ENCODE measurements around the gene HNF4A. TPM values are rescaled to one million over a fixed set of nuclear protein-coding genes. Genes with fewer than 3 reads are reported as not detected.
A peak's percentile ranks its signal among the peaks of the same experiment; 100 is the strongest.

HNF4A gene
- total and polyA plus RNA-seq, 2 of the 13 experiments (the other 11 are each of a cell fraction or from before 2014, with no cell fraction given) = 80.9 to 169 TPM

DNA sequence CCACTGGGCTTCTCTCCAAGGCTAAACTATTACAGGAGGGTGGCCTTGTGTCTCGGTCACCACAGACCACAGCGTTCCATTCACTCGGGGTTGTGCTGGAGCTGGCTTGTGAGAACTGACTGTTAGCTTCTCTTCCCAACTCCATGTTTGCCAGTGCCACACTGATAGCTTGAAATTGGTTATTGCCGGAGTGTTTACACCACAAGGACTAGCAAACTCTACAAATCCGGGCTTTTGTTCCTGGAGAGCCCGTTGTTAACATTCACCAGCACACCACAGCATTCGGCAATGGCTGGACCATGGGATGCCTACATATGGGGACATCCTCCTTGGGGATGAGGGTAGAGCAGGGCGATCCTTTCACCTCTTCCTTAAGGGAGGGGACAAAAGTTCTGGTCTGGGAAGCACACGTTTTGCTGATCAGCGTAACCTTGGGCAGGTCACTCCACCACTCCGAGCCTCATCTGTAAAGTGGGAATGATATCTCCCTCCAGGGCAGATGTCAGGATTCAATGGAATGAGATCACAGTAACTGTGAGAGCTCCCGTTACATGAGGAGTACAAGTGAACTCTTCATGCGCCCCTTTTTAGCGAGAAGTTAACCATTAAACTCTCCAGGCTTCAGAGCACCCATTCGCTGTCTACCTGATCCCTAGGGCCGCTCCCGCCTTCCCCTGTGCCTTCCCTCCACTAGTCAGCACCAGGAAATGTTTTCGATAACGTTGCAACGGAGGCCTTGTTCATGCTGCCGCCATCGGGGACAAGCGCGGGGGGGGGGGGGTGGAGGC, 78.4 kb downstream of the HNF4A start (continued):
- TF ChIP-seq POLR2G (IDR thresholded peaks at IDR 0.05; ENCODE audit: low read depth, low read length) (peak; percentile 65; the same call in 1 of the 2 replicates), ZSCAN22 (CRISPR knock-in tag; IDR thresholded peaks at IDR 0.05) (no peak), TFE3 (CRISPR knock-in tag; IDR thresholded peaks at IDR 0.05) (no peak), CHCHD3 (CRISPR knock-in tag; IDR thresholded peaks at IDR 0.05) (no peak), ZNF563 (CRISPR knock-in tag; IDR thresholded peaks at IDR 0.05) (no peak; the same call in 1 of the 2 replicates), MTA3 (CRISPR knock-in tag; IDR thresholded peaks at IDR 0.05) (no peak), PBX2 (CRISPR knock-in tag; IDR thresholded peaks at IDR 0.05) (no peak), ZNF121 (CRISPR knock-in tag; IDR thresholded peaks at IDR 0.05) (0 out of 2 replicates have a peak, but pooled peaks have one; percentile 41), ZEB1 (IDR thresholded peaks at IDR 0.05; ENCODE audit: insufficient replicate concordance, low read depth) (peak; percentile 61), JARID2 (CRISPR knock-in tag; IDR thresholded peaks at IDR 0.05; ENCODE audit: insufficient replicate concordance) (no peak)
- TF ChIP-seq, protein P1, sequence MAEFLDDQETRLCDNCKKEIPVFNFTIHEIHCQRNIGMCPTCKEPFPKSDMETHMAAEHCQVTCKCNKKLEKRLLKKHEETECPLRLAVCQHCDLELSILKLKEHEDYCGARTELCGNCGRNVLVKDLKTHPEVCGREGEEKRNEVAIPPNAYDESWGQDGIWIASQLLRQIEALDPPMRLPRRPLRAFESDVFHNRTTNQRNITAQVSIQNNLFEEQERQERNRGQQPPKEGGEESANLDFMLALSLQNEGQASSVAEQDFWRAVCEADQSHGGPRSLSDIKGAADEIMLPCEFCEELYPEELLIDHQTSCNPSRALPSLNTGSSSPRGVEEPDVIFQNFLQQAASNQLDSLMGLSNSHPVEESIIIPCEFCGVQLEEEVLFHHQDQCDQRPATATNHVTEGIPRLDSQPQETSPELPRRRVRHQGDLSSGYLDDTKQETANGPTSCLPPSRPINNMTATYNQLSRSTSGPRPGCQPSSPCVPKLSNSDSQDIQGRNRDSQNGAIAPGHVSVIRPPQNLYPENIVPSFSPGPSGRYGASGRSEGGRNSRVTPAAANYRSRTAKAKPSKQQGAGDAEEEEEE (CRISPR knock-in tag; IDR thresholded peaks at IDR 0.05; ENCODE audit: borderline replicate concordance) = no peak
- TF ChIP-seq, protein P2, sequence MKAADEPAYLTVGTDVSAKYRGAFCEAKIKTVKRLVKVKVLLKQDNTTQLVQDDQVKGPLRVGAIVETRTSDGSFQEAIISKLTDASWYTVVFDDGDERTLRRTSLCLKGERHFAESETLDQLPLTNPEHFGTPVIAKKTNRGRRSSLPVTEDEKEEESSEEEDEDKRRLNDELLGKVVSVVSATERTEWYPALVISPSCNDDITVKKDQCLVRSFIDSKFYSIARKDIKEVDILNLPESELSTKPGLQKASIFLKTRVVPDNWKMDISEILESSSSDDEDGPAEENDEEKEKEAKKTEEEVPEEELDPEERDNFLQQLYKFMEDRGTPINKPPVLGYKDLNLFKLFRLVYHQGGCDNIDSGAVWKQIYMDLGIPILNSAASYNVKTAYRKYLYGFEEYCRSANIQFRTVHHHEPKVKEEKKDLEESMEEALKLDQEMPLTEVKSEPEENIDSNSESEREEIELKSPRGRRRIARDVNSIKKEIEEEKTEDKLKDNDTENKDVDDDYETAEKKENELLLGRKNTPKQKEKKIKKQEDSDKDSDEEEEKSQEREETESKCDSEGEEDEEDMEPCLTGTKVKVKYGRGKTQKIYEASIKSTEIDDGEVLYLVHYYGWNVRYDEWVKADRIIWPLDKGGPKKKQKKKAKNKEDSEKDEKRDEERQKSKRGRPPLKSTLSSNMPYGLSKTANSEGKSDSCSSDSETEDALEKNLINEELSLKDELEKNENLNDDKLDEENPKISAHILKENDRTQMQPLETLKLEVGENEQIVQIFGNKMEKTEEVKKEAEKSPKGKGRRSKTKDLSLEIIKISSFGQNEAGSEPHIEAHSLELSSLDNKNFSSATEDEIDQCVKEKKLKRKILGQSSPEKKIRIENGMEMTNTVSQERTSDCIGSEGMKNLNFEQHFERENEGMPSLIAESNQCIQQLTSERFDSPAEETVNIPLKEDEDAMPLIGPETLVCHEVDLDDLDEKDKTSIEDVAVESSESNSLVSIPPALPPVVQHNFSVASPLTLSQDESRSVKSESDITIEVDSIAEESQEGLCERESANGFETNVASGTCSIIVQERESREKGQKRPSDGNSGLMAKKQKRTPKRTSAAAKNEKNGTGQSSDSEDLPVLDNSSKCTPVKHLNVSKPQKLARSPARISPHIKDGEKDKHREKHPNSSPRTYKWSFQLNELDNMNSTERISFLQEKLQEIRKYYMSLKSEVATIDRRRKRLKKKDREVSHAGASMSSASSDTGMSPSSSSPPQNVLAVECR (CRISPR knock-in tag; IDR thresholded peaks at IDR 0.05; ENCODE audit: borderline replicate concordance) = peak; percentile 37; the same call in 1 of the 2 replicates
- TF ChIP-seq, protein P3, sequence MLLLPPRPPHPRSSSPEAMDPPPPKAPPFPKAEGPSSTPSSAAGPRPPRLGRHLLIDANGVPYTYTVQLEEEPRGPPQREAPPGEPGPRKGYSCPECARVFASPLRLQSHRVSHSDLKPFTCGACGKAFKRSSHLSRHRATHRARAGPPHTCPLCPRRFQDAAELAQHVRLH (CRISPR knock-in tag; IDR thresholded peaks at IDR 0.05; ENCODE audit: borderline replicate concordance, low read depth) = no peak
- TF ChIP-seq, protein P4, sequence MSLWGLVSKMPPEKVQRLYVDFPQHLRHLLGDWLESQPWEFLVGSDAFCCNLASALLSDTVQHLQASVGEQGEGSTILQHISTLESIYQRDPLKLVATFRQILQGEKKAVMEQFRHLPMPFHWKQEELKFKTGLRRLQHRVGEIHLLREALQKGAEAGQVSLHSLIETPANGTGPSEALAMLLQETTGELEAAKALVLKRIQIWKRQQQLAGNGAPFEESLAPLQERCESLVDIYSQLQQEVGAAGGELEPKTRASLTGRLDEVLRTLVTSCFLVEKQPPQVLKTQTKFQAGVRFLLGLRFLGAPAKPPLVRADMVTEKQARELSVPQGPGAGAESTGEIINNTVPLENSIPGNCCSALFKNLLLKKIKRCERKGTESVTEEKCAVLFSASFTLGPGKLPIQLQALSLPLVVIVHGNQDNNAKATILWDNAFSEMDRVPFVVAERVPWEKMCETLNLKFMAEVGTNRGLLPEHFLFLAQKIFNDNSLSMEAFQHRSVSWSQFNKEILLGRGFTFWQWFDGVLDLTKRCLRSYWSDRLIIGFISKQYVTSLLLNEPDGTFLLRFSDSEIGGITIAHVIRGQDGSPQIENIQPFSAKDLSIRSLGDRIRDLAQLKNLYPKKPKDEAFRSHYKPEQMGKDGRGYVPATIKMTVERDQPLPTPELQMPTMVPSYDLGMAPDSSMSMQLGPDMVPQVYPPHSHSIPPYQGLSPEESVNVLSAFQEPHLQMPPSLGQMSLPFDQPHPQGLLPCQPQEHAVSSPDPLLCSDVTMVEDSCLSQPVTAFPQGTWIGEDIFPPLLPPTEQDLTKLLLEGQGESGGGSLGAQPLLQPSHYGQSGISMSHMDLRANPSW (CRISPR knock-in tag; IDR thresholded peaks at IDR 0.05; ENCODE audit: borderline replicate concordance) = no peak
